Activated CD4-positive, alpha-beta T cell treated with anti-CD3 and anti-CD28 coated beads, Interleukin-2, Interleukin-4, amounts not matched to agents 100 ng/mL and 50 ng/mL, durations not matched to agents 16 hours and 8 hours (primary cell): ENCODE measurements around the gene BACE1.

Source experiments
- DNase-seq: peaks from one replicate; pipeline ENCODE4 v3.0.0-alpha.2; 2020; ENCODE audit warnings: low spot score

Gene BACE1

DNA sequence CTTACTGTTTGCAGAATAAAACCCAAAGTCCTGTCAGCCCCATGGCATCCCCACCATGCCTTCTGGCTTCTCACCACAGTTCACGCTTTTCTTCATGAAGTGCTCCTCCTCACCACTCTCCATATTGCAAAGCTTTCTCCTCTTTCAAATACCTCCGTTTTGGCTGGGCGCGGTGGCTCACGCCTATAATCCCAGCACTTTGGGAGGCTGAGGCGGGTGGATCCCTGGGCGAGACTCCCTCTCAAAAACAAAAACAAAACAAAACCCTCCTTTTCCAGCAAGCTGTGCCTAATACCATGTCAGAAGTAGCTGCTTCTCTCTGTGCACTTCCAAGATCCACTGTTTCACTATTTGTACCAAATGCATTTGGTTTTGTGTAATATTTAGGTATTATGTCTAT lies 6.7 kb downstream of the BACE1 start:
- DNase-seq = no peak

DNA sequence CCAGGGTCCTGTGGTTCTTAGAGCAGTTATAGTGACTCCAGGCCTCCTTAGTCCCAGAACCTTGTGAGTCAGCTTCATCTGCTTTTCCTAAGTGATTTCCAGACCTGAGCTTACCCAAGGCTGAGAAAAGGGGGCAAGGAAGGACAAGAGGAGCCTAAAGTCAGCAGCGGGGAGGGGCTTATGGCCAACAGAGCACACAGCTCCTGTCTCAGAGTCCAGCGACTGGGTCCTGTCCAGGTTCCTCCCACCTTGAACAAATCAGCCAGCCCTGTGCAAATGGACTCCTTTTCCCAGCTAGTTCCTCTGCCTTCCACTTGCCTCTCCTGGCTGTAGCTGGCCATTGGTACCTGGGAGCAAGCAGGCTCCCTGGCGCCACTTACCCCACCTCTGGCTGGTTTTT lies 10.9 kb downstream of the BACE1 start:
- DNase-seq = no peak

DNA sequence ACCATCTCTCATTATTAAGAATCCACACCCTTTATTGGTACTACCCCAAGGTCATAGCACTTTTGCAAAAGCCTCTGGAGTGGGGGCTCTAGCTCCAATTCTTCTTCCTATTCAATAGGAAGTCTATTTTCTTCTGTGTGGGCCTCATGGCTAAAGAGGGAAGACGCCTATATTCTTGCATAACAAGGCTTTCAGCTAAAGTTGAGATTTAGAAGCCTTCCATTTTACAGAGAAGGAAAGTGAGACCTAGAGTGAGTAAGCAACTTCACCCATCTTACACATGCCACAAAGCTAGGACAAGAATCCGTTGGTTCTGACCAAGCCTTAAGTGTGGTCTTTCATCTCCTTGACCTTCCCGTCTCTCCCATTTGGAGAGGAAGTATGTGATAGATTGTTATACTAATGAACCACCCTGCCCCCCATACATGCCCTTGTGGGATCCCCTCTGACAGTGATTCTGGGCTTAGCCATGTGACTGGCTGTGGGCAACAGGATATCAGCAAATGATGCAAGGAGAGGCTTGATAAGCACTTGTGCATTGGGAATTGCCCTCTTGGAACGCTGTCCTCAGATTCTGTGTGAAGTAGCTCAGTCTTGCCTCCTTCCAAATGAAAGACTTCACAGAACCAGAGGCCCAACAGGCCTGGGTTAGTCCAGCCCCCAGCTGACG lies 12.3 kb downstream of the BACE1 start:
- DNase-seq = no peak

DNA sequence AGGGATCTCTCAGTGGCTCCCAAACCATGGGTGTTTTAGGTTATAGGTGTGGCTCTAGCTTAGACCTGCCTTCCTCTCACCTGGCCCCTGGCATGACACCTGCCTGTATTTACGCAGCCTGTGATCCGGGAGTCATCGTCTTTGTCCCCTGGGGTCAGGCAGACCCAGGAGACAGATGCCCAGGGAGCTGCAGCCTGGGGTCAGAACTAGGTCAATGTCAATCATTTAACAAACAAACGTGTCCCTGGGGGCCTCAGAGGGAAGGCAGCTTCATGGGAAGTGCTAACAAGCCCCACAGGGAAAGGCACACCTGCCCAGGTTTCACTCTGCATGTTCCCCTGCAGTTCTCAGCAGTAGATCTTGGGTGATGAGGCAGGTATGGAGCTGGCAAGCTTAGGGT lies 13.0 kb downstream of the BACE1 start:
- DNase-seq = no peak

DNA sequence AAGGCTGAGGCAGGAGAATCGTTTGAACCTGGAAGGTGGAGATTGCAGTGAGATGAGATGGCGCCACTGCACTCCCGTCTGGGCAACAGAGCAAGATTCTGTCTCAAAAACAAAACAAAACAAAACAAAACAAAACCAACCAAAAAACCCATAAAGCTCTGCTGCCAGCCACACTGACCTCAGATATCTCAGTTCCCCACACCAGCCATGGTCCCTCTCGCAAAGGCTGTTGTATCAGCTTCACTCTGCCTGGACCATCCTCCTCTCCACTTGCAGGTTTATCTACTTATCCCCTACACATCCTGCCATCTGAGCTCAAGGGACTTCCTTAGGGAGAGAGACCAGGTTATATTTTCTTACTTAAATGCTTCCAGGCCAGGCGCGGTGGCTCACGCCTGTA lies 13.8 kb downstream of the BACE1 start:
- no peak for DNase-seq

DNA sequence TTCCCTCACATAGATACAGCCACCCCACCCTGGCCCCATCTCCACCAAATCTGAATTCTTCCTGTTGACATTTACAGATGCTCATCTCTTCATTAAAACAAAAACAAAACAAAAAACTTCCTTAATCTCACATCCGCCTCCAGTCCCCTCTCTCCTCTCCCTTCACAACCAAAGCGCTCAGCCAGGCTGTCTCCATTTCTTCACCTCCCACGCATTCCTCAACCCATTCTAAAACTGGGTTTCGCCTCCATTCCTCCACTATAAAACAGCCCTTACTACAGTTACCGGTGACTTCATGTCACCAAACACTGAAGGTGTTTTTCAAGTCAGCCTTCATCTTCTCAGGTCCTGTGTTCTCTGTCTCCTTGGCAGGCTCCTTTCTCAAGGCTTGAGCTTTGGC lies 15.3 kb downstream of the BACE1 start:
- no peak for DNase-seq

DNA sequence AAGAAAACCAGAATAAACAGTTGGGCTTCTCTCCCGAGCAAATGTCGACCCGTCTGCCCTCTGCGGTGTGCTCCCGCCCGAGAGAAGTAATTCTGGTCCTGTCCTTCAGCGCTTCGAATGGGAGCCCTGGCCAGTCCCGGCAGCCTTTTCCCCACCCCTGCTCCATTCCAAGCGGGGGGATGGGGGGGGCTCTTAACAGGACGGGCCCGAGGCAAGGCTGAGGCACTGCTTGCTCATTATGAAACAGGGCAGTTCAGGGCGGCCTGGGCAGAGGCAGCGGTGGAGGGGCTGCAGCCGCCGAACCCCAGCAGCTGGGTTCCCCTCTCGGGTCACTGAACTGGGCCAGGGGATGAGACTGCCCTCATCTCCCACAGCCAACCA lies 15.8 kb downstream of the BACE1 start:
- DNase-seq = no peak

DNA sequence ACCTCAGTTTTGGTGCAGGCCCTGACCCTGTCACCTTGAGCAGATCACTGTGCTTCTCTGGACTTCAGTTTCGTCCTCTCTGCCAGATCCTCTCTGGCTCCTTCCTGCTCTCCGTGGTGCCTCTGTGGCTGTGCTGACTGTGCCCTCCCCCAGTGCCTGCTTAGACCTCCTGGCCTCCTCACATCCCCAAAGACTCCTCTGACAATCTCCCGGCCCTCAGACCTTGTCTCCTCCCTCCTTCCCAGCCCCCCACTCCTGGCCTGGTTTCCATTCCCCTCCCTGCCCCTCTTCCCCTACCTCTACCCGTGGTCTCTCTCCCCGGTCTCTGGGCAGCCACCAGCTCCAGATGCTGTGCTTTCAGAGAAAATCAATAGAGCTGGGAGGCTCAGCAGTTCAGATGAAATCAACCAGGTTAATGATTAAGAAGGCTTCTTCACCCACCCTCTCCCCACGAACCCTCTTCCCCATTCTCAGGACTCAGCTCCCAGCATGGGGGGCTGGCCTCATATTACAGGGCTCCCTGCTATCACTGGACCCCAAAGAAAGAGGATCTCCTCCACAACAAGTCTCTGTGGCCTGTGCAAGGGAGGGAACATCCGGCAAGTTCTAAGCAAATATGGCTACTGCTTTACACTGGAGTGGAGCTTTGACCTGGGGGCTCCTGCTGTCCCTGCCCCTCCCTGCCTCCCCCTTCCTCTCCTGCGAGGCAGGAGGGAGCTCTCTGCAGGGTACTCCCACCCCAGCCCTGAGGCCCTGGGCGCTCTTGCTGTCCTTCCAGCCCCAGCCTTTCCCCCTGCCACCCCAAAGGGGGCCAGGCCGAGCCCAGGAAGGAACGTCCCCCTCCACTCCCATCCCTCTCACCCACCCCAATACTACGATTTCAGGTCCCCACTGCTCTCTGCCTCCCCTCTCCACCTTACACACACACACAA lies 16.4 kb downstream of the BACE1 start:
- no peak for DNase-seq

DNA sequence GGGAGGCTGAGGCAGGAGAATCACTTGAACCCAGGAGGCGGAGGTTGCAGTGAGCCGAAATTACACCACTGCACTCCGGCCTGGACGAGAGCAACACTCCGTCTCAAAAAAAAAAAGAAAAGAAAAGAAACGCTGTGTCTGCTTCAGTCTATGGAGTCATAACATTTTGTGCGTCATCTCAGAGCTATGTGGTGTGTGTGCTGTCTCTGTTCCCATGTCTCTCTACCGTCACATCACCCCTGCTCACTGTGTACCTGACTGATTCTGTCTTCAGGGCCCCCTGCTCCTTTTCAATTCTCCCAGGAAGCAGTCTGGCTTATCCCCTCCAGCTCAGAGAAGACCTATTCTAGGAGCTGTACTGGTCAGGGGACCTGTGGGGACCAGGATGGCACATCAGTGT lies 17.9 kb downstream of the BACE1 start:
- DNase-seq = no peak

DNA sequence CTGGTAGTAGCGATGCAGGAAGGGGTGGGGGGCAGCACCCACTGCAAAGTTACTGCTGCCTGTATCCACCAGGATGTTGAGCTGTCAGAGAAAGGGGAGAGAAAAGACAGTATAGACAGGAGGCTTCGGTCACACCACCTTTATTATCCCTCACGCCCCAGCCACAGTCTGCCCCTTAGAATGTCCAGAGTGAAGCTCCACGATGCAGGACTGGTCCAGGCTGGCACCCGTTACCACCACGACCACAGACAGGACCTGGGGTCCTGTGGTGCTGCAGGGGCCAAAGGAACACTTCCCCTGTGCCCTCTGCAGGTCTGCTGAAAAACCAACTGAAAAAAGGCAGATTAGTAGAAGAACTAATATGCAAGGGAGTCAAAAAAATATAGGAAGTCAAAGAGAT lies 19.2 kb downstream of the BACE1 start:
- DNase-seq = no peak

DNA sequence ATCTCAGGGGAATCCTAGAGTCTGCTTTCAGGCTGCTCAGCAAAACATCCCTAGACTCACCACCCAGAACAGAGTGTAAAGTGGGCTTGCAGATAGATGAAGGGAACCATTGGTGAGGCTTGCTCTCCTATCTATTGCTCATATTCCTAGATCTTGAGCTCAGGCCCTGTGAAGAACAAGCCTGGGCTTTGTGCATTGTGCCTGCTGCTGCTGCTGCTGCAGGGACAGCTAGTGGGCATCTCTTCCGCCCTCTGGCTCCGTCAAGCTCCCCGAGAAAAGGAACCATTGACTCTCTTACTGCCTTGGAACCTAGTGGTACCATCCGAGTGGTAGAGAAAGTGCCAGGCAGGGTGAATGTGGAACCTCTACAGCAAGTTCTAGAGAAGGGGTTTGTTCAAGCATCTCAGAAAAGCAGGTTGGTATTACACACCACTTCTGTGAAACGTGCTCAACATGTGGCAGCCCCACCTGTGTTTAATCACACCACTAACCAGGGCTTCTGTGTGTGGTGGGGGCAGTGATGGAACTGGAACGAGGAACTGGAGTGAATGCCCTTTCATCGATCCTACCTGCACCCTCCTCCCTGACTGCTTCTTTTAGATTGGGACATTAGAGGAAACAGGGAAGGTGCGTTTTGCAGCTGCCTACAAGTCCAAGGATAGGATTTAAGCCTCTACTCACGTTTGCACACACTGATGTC lies 20.5 kb downstream of the BACE1 start:
- DNase-seq = no peak

DNA sequence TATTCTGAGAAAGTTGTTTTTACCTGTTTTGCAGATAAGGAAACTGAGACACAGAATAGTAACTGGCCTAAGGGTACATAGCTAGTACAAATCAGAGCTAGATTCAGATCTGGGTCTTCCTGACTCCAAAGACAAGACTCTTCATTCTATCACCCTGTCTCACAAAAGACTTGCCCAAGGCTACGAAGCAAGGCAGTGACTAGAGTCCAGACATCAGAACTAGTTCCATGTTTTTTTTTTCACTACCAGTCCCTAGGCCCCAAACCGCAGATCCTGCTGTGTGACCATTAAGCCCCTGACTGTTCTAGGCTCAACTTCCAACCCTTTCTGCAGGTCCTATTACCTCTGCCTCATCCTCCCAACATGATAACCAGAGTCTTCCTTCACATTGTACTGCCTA lies 23.4 kb downstream of the BACE1 start:
- no peak for DNase-seq

DNA sequence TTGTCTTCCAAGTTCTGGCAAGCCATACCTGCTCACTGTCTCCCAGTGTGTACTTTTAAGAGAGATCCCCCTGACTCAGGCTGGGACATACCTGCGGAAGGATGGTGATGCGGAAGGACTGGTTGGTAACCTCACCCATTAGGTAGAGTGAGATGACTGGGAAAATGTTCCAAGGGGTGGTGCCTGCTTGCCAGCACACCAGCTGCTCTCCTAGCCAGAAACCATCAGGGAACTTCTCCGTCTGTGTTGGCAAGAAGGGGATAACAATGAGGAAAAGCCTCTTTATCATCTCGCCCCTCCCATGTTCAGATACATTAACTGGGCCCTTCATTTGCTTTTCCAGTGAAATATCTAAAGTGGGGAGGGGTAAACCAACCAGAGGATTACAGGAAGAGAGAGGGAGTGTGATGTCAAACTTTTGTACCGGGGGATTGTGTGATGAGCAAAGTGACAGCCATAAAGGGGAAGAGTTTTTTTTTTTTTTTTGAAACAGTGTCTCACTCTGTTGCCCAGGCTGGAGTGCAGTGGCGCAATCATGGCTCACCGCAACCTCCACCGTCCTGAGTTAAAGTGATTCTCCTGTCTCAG lies 25.2 kb downstream of the BACE1 start, which contains the start of gene BACE1-AS:
Gene BACE1-AS, plus strand, starts transcription at position 538 of the 588 bp plus-strand sequence.
- no peak for DNase-seq

DNA sequence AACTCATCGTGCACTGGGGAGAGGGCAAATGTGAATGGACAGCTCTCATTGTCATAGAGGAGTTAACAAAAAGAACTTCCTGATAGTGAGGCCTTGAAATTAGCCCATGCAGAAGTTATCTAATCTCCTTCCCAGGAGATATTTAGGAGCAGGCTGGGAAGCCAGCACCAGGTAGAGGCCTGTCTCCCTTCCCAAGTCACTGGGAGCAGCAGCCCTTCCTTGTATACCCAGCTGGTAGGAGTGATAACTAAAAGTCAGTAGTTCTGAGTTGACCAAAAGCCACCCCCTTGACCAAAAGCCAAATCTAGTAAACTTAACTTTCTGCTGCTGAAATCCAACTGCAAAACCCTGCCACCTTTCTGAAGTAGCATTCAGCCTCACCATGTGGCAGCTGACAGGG lies 26.3 kb downstream of the BACE1 start:
- no peak for DNase-seq

DNA sequence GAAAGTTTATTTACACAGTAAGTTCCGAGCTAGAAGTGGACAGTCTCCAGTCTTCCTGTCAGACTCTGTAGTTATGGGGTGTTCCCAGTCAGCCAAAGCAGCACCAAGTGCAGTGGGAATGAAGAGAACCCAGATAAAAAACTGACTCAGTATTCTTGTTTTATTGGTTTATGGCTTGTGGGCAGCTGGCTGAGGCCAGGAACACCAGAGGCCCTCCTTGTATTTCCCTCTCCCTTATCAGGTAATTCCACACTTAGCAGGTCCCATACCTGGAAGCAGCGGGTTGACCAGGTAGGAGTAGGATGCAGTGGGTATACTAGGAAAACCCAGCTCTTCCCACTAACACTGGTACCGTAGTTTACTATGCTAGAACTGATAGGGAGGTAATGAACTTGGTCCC lies 28.4 kb downstream of the BACE1 start:
- DNase-seq = no peak

DNA sequence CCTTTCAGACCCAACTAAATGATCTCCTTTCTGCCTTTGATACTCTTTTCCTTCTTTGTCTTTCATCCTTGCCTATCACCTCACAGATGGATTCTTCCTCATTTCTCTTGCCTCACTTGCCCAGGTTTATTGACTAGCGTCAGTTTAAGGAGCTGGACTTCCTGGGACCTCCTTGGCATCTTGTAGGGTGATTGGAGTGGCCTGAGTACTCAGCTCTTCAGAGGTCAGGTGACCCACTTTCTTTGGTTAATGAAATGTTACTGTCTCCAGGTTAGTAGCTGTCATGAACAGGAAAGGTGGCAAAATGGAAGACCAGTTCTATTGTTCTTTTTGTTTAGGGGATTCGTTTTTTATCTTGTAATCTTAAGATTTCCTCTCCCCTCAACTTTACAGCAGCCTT lies 29.5 kb downstream of the BACE1 start:
- no peak for DNase-seq

DNA sequence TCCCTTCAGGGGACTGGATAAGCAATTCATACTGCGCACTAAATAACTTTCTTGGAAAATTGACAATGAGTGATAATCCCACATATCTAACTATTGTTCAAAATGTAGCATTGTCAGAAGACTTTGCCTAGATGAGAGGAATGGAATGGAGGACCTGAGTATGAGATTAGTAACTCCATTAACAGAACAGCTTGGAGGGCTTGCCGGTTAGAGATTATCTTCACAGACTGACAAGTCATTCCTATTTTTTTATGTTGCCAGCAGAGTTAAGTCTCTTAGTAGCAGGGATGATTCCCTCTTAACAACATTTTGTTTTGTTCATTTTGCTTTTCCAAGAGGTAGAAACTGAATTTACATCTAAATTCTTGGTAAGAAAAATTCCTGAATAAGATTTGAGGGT lies 32.0 kb downstream of the BACE1 start:
- DNase-seq = no peak

DNA sequence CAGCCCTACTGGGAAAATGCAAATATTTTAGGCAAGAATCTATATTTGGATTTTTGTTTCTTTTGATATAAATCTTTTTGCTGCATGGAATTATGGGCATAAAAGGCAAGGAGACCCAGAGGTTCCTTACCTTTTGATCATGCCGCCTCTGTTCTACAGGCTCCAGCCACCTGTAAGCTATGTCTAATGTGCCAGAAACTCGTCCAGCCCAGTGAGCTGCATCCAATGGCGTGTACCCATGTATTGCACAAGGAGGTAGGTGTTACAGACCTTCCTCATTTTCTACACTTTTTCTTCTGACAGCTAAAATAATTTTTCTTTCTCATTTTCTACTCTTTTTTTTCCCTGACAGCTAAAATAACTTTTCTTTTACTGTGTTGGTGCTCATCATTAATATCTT lies 33.1 kb downstream of the BACE1 start:
- no peak for DNase-seq

DNA sequence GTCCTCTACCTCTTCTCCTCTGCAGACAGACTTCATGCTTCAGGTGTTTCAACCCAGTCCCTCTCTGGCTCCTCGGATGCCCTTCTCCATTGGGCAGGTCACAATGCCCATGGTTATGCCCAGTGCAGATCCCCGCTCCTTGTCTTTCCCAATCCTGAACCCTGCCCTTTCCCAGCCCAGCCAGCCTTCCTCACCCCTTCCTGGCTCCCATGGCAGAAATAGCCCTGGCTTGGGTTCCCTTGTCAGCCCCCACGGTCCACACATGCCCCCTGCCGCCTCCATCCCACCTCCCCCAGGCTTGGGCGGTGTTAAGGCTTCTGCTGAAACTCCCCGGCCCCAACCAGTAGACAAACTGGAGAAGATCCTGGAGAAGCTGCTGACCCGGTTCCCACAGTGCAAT lies 34.2 kb downstream of the BACE1 start:
- DNase-seq = no peak

DNA sequence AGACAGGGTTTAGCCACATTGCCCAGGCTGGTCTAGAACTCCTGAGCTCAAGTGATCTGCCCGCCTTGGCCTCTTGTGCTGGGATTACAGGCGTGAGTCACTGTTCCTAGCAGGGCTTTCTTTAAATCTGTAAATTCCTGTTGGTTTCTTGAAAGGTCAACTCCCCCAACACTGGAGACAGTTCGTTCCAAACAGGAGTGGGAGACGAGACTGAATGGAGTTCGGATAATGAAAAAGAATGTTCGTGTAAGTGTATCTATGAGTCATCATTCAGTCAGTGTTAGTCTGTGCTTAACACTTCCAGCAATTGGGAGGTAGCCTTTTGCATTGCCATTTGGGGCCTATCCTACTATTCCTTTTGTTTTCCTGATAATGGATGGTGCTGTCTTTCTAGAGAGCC lies 34.9 kb downstream of the BACE1 start:
- DNase-seq = no peak

DNA sequence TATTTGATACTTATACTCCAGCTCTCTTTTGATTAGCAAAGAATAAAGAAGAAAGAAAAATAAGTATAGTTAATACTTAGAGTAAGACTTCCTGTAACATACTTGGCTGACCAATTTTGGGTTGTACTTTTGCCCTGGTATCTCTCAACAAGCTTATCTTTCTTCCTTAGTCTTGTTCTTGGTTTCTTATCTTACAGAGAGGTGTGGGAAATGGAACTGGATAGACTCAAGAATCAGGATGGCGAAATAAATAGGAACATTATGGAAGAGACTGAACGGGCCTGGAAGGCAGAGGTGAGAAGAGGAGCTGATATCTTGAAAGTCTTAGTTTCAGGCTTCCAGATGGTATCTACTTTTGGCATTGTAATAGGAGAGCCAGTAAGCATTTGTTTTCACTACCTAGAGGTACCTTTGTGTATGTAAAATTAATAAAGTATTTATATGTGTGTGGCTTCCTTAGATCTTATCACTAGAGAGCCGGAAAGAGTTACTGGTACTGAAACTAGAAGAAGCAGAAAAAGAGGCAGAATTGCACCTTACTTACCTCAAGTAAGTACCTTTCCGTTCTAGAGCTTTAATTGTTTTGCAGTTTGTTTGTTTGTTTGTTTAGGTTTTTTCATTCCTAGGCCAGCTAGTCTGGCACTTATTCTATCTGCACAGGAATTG lies 36.2 kb downstream of the BACE1 start:
- DNase-seq = peak; percentile 46

DNA sequence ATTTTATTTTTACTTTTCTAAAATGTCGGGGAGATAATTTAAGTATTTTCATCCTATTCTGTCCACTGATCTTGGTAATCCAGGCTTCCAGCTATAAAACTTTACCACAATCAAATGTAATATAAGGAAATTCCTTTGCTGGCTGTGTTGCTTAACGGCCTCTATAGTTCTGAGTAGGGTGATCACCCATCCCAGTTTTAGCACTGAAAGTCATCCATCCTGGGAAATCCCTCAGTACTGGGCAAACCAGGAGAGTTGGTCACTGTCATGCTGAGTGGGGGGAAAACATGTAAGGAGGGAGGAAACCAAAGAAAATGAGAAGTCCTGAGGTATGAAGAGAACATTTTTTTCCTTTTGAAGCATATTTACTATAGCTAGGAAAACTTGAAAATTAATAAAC lies 37.7 kb downstream of the BACE1 start:
- no peak for DNase-seq
